DOHH2 (cell line): ENCODE data around the gene RUNX1.

Source experiments
- H3F3A ChIP-seq: fragments of 200-600 bp; sonication (generic), shearing (Covaris generic); 2 replicates; pipeline ENCODE4 v1.6.0; 2016; ENCODE audit warnings: antibody characterized with exemption, mild to moderate bottlenecking; ENCODE audit not compliant: control insufficient read depth, insufficient read depth
- H3K27ac ChIP-seq: fragments of 200-600 bp; sonication (generic); 2 replicates; pipeline ENCODE4 v1.5.1; 2014; ENCODE audit warnings: low read depth, mild to moderate bottlenecking, low read length, moderate library complexity
- H3K27me3 ChIP-seq: fragments of 200-600 bp; sonication (generic); 2 replicates; pipeline ENCODE4 v1.6.1; 2014; ENCODE audit warnings: mild to moderate bottlenecking, low read length, mixed read lengths; ENCODE audit not compliant: control insufficient read depth
- H3K36me3 ChIP-seq: fragments of 200-600 bp; sonication (generic); 2 replicates; pipeline ENCODE4 v1.6.1; 2014; ENCODE audit warnings: mild to moderate bottlenecking, low read length, moderate library complexity, mixed read lengths; ENCODE audit not compliant: control insufficient read depth
- H3K4me1 ChIP-seq: fragments of 200-600 bp; sonication (generic); 2 replicates; pipeline ENCODE4 v1.6.1; 2014; ENCODE audit warnings: mild to moderate bottlenecking, low read length, mixed read lengths; ENCODE audit not compliant: control insufficient read depth
- H3K4me2 ChIP-seq: fragments of 200-600 bp; sonication (generic); 2 replicates; pipeline ENCODE4 v1.6.0; 2014; ENCODE audit warnings: mild to moderate bottlenecking, low read length, moderate library complexity
- H3K4me3 ChIP-seq: fragments of 200-600 bp; sonication (generic); 2 replicates; pipeline ENCODE4 v1.5.1; 2014; ENCODE audit warnings: mild to moderate bottlenecking, low read length, mixed read lengths
- H3K79me2 ChIP-seq: fragments of 200-600 bp; sonication (generic); 2 replicates; pipeline ENCODE4 v1.6.1; 2014; ENCODE audit warnings: mild to moderate bottlenecking, low read length, mixed read lengths; ENCODE audit not compliant: control insufficient read depth
- H3K9me2 ChIP-seq: fragments of 200-600 bp; sonication (generic); replicated peaks from 2 replicates; pipeline ENCODE4 v1.6.1; 2014; ENCODE audit warnings: mild to moderate bottlenecking, low read length, mixed read lengths; ENCODE audit not compliant: control insufficient read depth
- H3K9me3 ChIP-seq: fragments of 200-600 bp; sonication (generic); 2 replicates; pipeline ENCODE4 v1.6.1; 2014; ENCODE audit warnings: antibody characterized with exemption, low read length, mixed read lengths; ENCODE audit not compliant: control insufficient read depth, insufficient read depth
- H4K20me1 ChIP-seq: fragments of 200-600 bp; sonication (generic); 2 replicates; pipeline ENCODE4 v1.6.0; 2014; ENCODE audit warnings: low read depth, mild to moderate bottlenecking, antibody characterized with exemption, low read length, moderate library complexity; ENCODE audit not compliant: control insufficient read depth, insufficient read depth
- CTCF ChIP-seq: fragments of 200-600 bp; sonication (generic); IDR thresholded peaks from one replicate; pipeline ENCODE4 v1.5.1; 2014; ENCODE audit warnings: antibody characterized with exemption, mild to moderate bottlenecking, low read depth, low read length; ENCODE audit not compliant: poor library complexity, severe bottlenecking
- EZH2phosphoT487 ChIP-seq: fragments of 200-600 bp; sonication (generic); IDR thresholded peaks from 2 replicates; pipeline ENCODE4 v1.6.1; 2017; ENCODE audit warnings: borderline replicate concordance, mild to moderate bottlenecking, antibody characterized with exemption, low read length, moderate library complexity, mixed read lengths

The RUNX1 gene

GRCh38 chr21:34797921-34798535, 251.1 kb downstream of the RUNX1 start:
- no peaks in the 10 kb centered on the region for H3K9me3 ChIP-seq
- H3K36me3 ChIP-seq: peaks cover 84% of the 10 kb centered on the region

GRCh38 chr21:34797201-34797525, 251.9 kb downstream of the RUNX1 start:
- no peaks in the 10 kb centered on the region for H3K9me3 ChIP-seq
- H3K36me3 ChIP-seq: peaks cover 84% of the 10 kb centered on the region
- peaks cover 4% of the 10 kb centered on the region for H3K4me1 ChIP-seq

More at GRCh38 chr21:34797921-34798535, 251.1 kb downstream of the RUNX1 start:
- no peak overlapping the region for H3K4me2 ChIP-seq
- no peaks in the 10 kb centered on the region for H3K9me2 ChIP-seq
- peaks cover 3% of the 10 kb centered on the region; the same call in 1 of the 2 replicates for H4K20me1 ChIP-seq
- H3K4me3 ChIP-seq: no peak overlapping the region
- no peak overlapping the region for H3K27ac ChIP-seq
- H3K27me3 ChIP-seq: no peaks in the 10 kb centered on the region
- H3K79me2 ChIP-seq: no peaks in the 10 kb centered on the region
- peaks cover 8% of the 10 kb centered on the region for H3K4me1 ChIP-seq
- H3F3A ChIP-seq: no peaks in the 10 kb centered on the region
- TF ChIP-seq CTCF: no peak
- TF ChIP-seq EZH2phosphoT487: no peak

GRCh38 chr21:34796518-34797200, 252.4 kb downstream of the RUNX1 start:
- peaks cover 1% of the 10 kb centered on the region; the same call in 1 of the 2 replicates for H3K4me1 ChIP-seq
- H3K36me3 ChIP-seq: peaks cover 80% of the 10 kb centered on the region
- no peaks in the 10 kb centered on the region for H3K9me3 ChIP-seq
- H3K4me3 ChIP-seq: no peak overlapping the region
- peaks cover under 1% of the 10 kb centered on the region; the same call in 1 of the 2 replicates for H4K20me1 ChIP-seq
- H3K79me2 ChIP-seq: no peaks in the 10 kb centered on the region
- no peaks in the 10 kb centered on the region for H3F3A ChIP-seq
- H3K27ac ChIP-seq: no peak overlapping the region
- no peak overlapping the region for H3K4me2 ChIP-seq
- no peak for TF ChIP-seq CTCF
- TF ChIP-seq EZH2phosphoT487: no peak
- H3K27me3 ChIP-seq: no peaks in the 10 kb centered on the region
- H3K9me2 ChIP-seq: no peaks in the 10 kb centered on the region

More at GRCh38 chr21:34797201-34797525, 251.9 kb downstream of the RUNX1 start:
- Histone ChIP-seq H3K27ac (no peak overlapping the region), H3K79me2 (no peaks in the 10 kb centered on the region), H4K20me1 (peaks cover 3% of the 10 kb centered on the region; the same call in 1 of the 2 replicates), H3K4me3 (no peak overlapping the region), H3F3A (no peaks in the 10 kb centered on the region), H3K27me3 (no peaks in the 10 kb centered on the region), H3K4me2 (no peak overlapping the region), H3K9me2 (no peaks in the 10 kb centered on the region)
- TF ChIP-seq EZH2phosphoT487 (no peak), CTCF (no peak)
